Progenitor cell of endocrine pancreas (in vitro differentiated cells): Measurements from ENCODE around the gene TMEM132E. TPM values are rescaled to one million over a fixed set of nuclear protein-coding genes. Genes with fewer than 3 reads are reported as not detected.

Source experiments
- DNase-seq: peaks from one replicate; pipeline ENCODE4 v3.0.0; 2021; ENCODE audit warnings: low spot score; ENCODE audit not compliant: unreplicated experiment
- H3K27ac Mint-ChIP-seq: 2 replicates; pipeline ENCODE4 v1.8.0; 2021; ENCODE audit warnings: mild to moderate bottlenecking, moderate library complexity, mixed read lengths
- H3K27me3 Mint-ChIP-seq: 2 replicates; pipeline ENCODE4 v1.8.0; 2021; ENCODE audit warnings: mixed read lengths
- H3K36me3 Mint-ChIP-seq: 2 replicates; pipeline ENCODE4 v1.8.0; 2022; ENCODE audit warnings: mixed read lengths; ENCODE audit not compliant: insufficient read depth
- H3K4me1 Mint-ChIP-seq: 2 replicates; pipeline ENCODE4 v1.8.0; 2021; ENCODE audit warnings: low read depth, mixed read lengths
- H3K4me3 Mint-ChIP-seq: 2 replicates; pipeline ENCODE4 v1.8.0; 2021; ENCODE audit warnings: low read depth, mild to moderate bottlenecking, moderate library complexity, mixed read lengths
- H3K9me3 Mint-ChIP-seq: 2 replicates; pipeline ENCODE4 v1.8.0; 2021; ENCODE audit warnings: low read depth, mixed read lengths
- total RNA-seq: library from RNA; stranded (reverse); gene quantifications from 2 replicates; pipeline ENCODE4 v1.2.1, GENCODE V29; 2021
- TF ChIP-seq, protein P1 (sequence below): fragments of 200-600 bp; sonication (generic); IDR thresholded peaks from one replicate; pipeline ENCODE4 v1.5.0; 2021; ENCODE audit warnings: antibody characterized with exemption, mild to moderate bottlenecking; ENCODE audit not compliant: unreplicated experiment

TMEM132E gene
- total RNA-seq, 1 donor from 2014 or later: 0.05 TPM

DNA sequence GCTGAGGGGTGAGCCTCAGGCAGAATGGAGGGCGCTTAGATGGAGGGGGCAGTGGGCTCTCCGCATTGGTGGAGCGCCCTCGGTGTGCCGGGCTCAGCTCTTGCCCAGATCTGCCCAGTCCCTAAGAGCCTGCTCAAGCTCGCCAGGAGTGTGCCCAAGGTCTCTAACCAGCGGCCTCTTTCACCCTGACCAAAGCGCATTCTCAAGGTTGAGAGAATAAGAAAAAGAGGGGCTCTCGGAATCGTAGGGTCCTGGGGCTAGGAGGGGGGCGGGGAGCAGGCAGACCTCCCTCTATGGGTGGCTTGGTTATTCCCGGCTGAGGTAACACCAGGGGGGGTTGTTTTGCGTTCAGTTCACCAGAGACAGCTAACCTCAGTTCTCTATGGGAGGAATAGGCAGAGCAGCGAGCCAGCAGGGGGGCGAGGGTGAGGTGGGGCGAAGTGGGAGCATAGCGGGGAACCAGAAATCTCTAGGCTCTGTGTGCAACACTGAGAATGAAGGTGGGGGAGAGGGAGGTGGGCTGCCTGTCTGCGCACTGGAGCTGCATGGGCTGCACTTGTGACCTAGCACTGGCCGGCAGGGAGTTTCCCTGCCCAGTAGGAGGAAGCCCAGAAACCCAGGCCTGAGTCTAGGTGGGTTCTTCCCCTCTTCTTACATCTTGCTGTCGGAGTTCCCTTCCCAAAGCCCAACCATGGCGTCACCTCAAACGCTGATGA, 3.0 kb downstream of the TMEM132E start:
- Mint-ChIP-seq H3K36me3 (no peaks in the 10 kb centered on the region), H3K27me3 (peaks cover 85% of the 10 kb centered on the region), H3K4me3 (no peak overlapping the region), H3K27ac (no peak overlapping the region), H3K4me1 (peaks cover 11% of the 10 kb centered on the region), H3K9me3 (no peaks in the 10 kb centered on the region)
- TF ChIP-seq, protein P1, sequence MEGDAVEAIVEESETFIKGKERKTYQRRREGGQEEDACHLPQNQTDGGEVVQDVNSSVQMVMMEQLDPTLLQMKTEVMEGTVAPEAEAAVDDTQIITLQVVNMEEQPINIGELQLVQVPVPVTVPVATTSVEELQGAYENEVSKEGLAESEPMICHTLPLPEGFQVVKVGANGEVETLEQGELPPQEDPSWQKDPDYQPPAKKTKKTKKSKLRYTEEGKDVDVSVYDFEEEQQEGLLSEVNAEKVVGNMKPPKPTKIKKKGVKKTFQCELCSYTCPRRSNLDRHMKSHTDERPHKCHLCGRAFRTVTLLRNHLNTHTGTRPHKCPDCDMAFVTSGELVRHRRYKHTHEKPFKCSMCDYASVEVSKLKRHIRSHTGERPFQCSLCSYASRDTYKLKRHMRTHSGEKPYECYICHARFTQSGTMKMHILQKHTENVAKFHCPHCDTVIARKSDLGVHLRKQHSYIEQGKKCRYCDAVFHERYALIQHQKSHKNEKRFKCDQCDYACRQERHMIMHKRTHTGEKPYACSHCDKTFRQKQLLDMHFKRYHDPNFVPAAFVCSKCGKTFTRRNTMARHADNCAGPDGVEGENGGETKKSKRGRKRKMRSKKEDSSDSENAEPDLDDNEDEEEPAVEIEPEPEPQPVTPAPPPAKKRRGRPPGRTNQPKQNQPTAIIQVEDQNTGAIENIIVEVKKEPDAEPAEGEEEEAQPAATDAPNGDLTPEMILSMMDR: no peak
- DNase-seq: no peak

DNA sequence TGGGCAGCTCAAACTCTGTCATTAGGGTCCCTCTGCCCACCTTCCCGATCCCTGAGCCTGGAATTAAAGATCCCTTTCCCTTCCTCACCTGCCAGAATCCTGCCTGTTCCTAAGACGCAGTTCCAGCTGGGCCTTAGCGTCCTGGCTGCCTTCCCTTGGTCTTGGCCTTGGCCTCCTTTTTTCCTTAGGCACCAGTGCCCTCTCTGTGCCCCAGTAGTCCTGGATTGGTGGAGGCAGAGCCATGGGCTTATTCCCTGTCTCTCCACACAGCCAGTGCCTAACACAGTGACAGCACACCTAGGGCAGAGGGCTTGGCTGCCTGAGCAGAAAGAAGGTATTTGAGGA, 3.5 kb downstream of the TMEM132E start:
- TF ChIP-seq, protein P1: no peak
- no peak for DNase-seq
- Mint-ChIP-seq H3K4me1 (peaks cover 11% of the 10 kb centered on the region), H3K9me3 (no peaks in the 10 kb centered on the region), H3K27ac (no peak overlapping the region), H3K4me3 (no peak overlapping the region), H3K27me3 (peaks cover 85% of the 10 kb centered on the region), H3K36me3 (no peaks in the 10 kb centered on the region)

DNA sequence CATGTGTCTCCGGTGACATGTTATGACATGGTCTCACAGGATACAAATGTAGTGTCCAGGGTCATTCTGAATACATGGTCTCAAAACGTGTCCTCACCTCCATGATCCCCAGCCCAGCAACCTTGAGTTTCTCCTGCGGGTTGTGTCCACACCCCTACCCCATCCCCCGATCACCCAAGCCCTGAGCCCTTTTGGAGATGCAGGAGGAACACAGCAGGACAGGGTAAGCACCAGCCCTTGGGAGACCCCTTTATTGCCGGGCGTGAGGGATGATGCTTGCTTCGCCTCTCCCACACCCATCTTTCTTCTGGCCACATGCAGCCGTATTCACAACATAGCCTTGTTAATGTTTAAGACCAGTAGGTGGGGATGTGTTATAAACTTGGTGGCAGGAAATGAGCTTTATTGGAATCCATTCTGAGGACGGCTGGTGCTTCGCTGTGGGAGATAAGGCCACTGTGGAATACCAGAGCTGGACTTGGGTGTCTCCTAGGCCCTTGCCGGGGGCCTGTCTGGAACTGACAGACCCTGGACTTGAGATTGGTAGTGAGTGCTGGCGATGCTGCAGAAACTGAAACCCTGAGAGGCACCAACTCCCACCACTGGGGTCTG, 5.5 kb downstream of the TMEM132E start:
- H3K27ac Mint-ChIP-seq: no peak overlapping the region
- H3K27me3 Mint-ChIP-seq: peaks cover 85% of the 10 kb centered on the region
- no peaks in the 10 kb centered on the region for H3K36me3 Mint-ChIP-seq
- H3K4me1 Mint-ChIP-seq: peaks cover 4% of the 10 kb centered on the region
- TF ChIP-seq, protein P1: no peak
- no peaks in the 10 kb centered on the region for H3K9me3 Mint-ChIP-seq
- no peak overlapping the region for H3K4me3 Mint-ChIP-seq
- no peak for DNase-seq

DNA sequence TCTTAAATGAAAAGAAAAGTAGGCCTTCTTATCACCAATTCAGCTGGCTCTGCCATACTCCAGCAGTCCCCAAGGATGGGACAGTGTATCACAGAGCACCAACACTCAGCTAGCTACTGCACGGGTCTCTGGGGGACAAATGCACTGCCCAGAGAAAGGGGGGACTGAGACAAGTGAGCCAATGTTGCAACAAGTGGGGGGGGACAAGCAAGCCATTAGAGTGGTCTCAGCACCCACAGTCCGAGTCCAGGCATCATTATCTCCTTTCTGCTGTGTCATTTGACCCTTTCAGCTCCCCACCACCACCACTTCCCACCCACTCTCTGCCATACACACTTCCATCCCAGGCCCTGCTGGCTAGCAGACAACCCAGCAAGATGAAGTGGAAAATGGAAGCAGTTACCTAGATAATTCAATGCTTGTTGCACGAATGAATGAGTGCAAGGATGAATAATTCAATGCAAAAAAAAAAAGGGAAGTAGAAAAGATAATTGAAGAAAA, 7.0 kb downstream of the TMEM132E start:
- Mint-ChIP-seq H3K9me3 (no peaks in the 10 kb centered on the region), H3K27ac (no peak overlapping the region), H3K4me1 (peaks cover 2% of the 10 kb centered on the region), H3K36me3 (no peaks in the 10 kb centered on the region), H3K4me3 (no peak overlapping the region), H3K27me3 (peaks cover 92% of the 10 kb centered on the region)
- TF ChIP-seq, protein P1: no peak
- no peak for DNase-seq

DNA sequence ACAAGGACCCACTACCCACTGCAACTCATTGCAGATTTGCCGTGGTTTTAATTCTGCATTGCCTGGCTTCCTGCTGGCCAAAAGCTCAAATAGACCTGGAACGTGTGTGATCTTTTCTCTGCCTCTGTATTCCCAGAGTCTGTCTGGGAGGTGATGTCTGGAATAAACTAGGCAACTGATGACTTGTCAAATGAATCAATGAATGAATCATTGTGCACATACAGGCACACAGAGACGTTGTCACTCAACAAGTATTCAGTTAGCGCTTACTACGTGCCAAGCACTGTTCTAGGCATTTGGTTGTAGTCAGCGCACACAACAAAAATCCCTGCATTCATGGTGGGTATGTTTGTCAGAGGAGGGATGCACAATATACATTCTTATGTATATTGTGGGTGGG, 8.9 kb downstream of the TMEM132E start:
- Mint-ChIP-seq H3K36me3 (no peaks in the 10 kb centered on the region), H3K27me3 (peaks cover 90% of the 10 kb centered on the region)

More for the DNA sequence above, 8.9 kb downstream of the TMEM132E start:
- H3K4me1 Mint-ChIP-seq: no peaks in the 10 kb centered on the region
- DNase-seq: no peak
- H3K9me3 Mint-ChIP-seq: no peaks in the 10 kb centered on the region
- no peak overlapping the region for H3K27ac Mint-ChIP-seq
- TF ChIP-seq, protein P1: no peak
- no peak overlapping the region for H3K4me3 Mint-ChIP-seq
